BJ (cell line): ENCODE results near the gene CCNK. TPM values are rescaled to one million over a fixed set of nuclear protein-coding genes. Genes with fewer than 3 reads are reported as not detected.

Experiments
- CTCF ChIA-PET: fragments of 350-600 bp; formaldehyde crosslinking; extraction: SDS; loops from one replicate; lab custom pipeline; 2021; ENCODE audit warnings: antibody characterized with exemption, inconsistent platforms; lab: Yijun Ruan, JAX
- POLR2A ChIA-PET: fragments of 300-600 bp; sonication (Branson Sonifier 250); formaldehyde crosslinking; extraction: SDS; loops from one replicate; lab custom pipeline; 2021; ENCODE audit warnings: antibody characterized with exemption; lab: Charles Lee
- DNase-seq: peaks from one replicate; pipeline ENCODE4 v3.0.0-alpha.2; 2011; ENCODE audit warnings: low read depth
- H3K27me3 ChIP-seq: 2 replicates; pipeline ENCODE4 v1.6.0; 2011; ENCODE audit warnings: low read length; ENCODE audit not compliant: control insufficient read depth, insufficient read depth
- H3K36me3 ChIP-seq: 2 replicates; pipeline ENCODE4 v1.5.1; 2011; ENCODE audit warnings: low read length; ENCODE audit not compliant: control insufficient read depth, insufficient read depth
- H3K4me3 ChIP-seq: 2 replicates; pipeline ENCODE4 v1.5.1; 2011; ENCODE audit warnings: low read depth, mild to moderate bottlenecking, control low read depth, low read length
- CTCF ChIP-seq: IDR thresholded peaks from 2 replicates; pipeline ENCODE4 v1.5.1; 2011; ENCODE audit warnings: low read depth, mild to moderate bottlenecking, control low read depth, inconsistent platforms, low read length, moderate library complexity; ENCODE audit not compliant: insufficient read depth
- polyA plus RNA-seq: library from polyadenylated mRNA; depleted of rRNA; stranded (reverse); fragments of >200 nt; gene quantifications from 2 replicates; pipeline ENCODE4 v1.2.3, GENCODE V29; 2011; rRNA removed
- small RNA-seq: library from RNA; depleted of rRNA; stranded (forward); fragments of <200 nt; gene quantifications from one replicate; pipeline ENCODE3, GENCODE V24; 2012; ENCODE audit warnings: low replicate concordance, low read depth; ENCODE audit not compliant: insufficient read length

CCNK gene
- polyA plus RNA-seq, 1 experiment = 11.0 TPM

GRCh38 chr14:99559286-99559990 lies 78.2 kb downstream of the CCNK start:
- POLR2A ChIA-PET = no interaction called here
- no peak for DNase-seq
- no peaks in the 10 kb centered on the region for H3K36me3 ChIP-seq
- no peak overlapping the region for H3K4me3 ChIP-seq
- H3K27me3 ChIP-seq = no peaks in the 10 kb centered on the region
- CTCF ChIA-PET = interaction anchor here (0.6 to 1.0 kb wide), 2 partner anchors 11 to 23 kb away, joined by 3 to 4 read pairs; no protein-coding TSS in a partner anchor
- no peak for TF ChIP-seq CTCF

- H3K4me3 ChIP-seq = no peak overlapping the region
- H3K27me3 ChIP-seq = no peaks in the 10 kb centered on the region
- ChIA-PET CTCF (no interaction called here), POLR2A (no interaction called here)
- no peaks in the 10 kb centered on the region for H3K36me3 ChIP-seq
- DNase-seq = no peak
- TF ChIP-seq CTCF = no peak
Observed at GRCh38 chr14:99560403-99560802, 79.2 kb downstream of the CCNK start.

GRCh38 chr14:99560922-99561683 lies 79.9 kb downstream of the CCNK start:
- CTCF ChIA-PET = interaction anchor here (1.2 kb wide), 1 partner anchor 14 kb away, joined by 3 read pairs; no protein-coding TSS in a partner anchor
- TF ChIP-seq CTCF = no peak
- Histone ChIP-seq H3K36me3 (no peaks in the 10 kb centered on the region), H3K4me3 (no peak overlapping the region), H3K27me3 (no peaks in the 10 kb centered on the region)
- no peak for DNase-seq
- POLR2A ChIA-PET = no interaction called here

GRCh38 chr14:99561864-99562263 lies 80.7 kb downstream of the CCNK start:
- Histone ChIP-seq H3K4me3 (no peak overlapping the region), H3K36me3 (no peaks in the 10 kb centered on the region), H3K27me3 (no peaks in the 10 kb centered on the region)
- TF ChIP-seq CTCF = no peak
- no peak for DNase-seq
- CTCF ChIA-PET = interaction anchor here (1.2 kb wide), 1 partner anchor 14 kb away, joined by 3 read pairs; no protein-coding TSS in a partner anchor
- POLR2A ChIA-PET = no interaction called here

Small RNA genes lying within 50 kb of the gene (small RNA-seq; reads per million reads assigned to genes)
- not detected for gene RNU6-91P

Other genes with a start within 250 kb of the CCNK start
- gene BCL11B, start 209.2 kb upstream of the CCNK start, polyA plus RNA-seq = not detected in 2 replicates
- gene SETD3, start 550 bp upstream of the CCNK start, polyA plus RNA-seq = 20.2 and 35.4 TPM in 2 replicates
- 8.6 and 11.8 TPM in 2 replicates for gene CCDC85C, start 122.8 kb downstream of the CCNK start, polyA plus RNA-seq
- 1.7 and 2.5 TPM in 2 replicates for gene HHIPL1, start 163.7 kb downstream of the CCNK start, polyA plus RNA-seq
- 0.06 and 0.09 TPM in 2 replicates for gene CYP46A1, start 202.9 kb downstream of the CCNK start, polyA plus RNA-seq